ENCODE measurements around the gene CBFA2T3. TPM values are rescaled to one million over a fixed set of nuclear protein-coding genes. Genes with fewer than 3 reads are reported as not detected.

The CBFA2T3 gene
- total RNA-seq, 1 donor from 2014 or later, result 2.4 TPM

- TF ChIP-seq CTCF (IDR thresholded peaks at IDR 0.05; ENCODE audit: insufficient read depth, low read depth, low read length), result no peak
- TF ChIP-seq EZH2 (IDR thresholded peaks at IDR 0.05; ENCODE audit: insufficient read depth, low read length), result no peak
- peaks cover 12% of the 10 kb centered on the region for H3K36me3 Mint-ChIP-seq (ENCODE audit: low read depth, unreplicated experiment)
- peaks cover 18% of the 10 kb centered on the region for H3K79me2 ChIP-seq (ENCODE audit: insufficient read depth, low read length)
- H3K9me3 Mint-ChIP-seq (ENCODE audit: unreplicated experiment), result peaks cover 2% of the 10 kb centered on the region
- no peak for FAIRE-seq
- DNase-seq (ENCODE audit: low read depth), result no peak
- peaks cover 6% of the 10 kb centered on the region for H3K36me3 ChIP-seq (ENCODE audit: insufficient read depth, low read length)
- no peak overlapping the region for H3K4me3 ChIP-seq (ENCODE audit: insufficient read depth, low read depth, low read length)
- no peak overlapping the region for H3K4me3 Mint-ChIP-seq (ENCODE audit: unreplicated experiment)
- no peak overlapping the region for H3K9ac ChIP-seq (ENCODE audit: low read length)
- no peaks in the 10 kb centered on the region for H3K9me3 ChIP-seq (ENCODE audit: insufficient read depth, low read depth, low read length)
- H3K27me3 ChIP-seq (ENCODE audit: insufficient read depth, low read length), result no peaks in the 10 kb centered on the region
- no peak overlapping the region for H3K4me2 ChIP-seq (ENCODE audit: low read length)
- H3K27ac ChIP-seq (ENCODE audit: low read depth, low read length), result no peak overlapping the region
- peaks cover 13% of the 10 kb centered on the region for H4K20me1 ChIP-seq (ENCODE audit: insufficient read depth, low read length)
- H3K27ac Mint-ChIP-seq (ENCODE audit: unreplicated experiment), result no peak overlapping the region
- H2AFZ ChIP-seq (ENCODE audit: low read depth, low read length), result no peak overlapping the region
- peaks cover 4% of the 10 kb centered on the region for H3K4me1 ChIP-seq (ENCODE audit: insufficient read depth, low read length)
- no peaks in the 10 kb centered on the region for H3K27me3 Mint-ChIP-seq (ENCODE audit: low read depth, unreplicated experiment)
- H3K4me1 Mint-ChIP-seq (ENCODE audit: low read depth, unreplicated experiment), result peaks cover 2% of the 10 kb centered on the region
These were observed 115.6 kb downstream of the CBFA2T3 start for GRCh38 chr16:88861359-88861758.

GRCh38 chr16:88859381-88860091, 117.5 kb downstream of the CBFA2T3 start:
- no peak overlapping the region for H3K4me3 Mint-ChIP-seq (ENCODE audit: unreplicated experiment)
- no peak overlapping the region for H3K27ac Mint-ChIP-seq (ENCODE audit: unreplicated experiment)

More at GRCh38 chr16:88859381-88860091, 117.5 kb downstream of the CBFA2T3 start:
- Histone ChIP-seq H3K4me2 (ENCODE audit: low read length) (no peak overlapping the region), H3K27me3 (ENCODE audit: insufficient read depth, low read length) (no peaks in the 10 kb centered on the region), H3K27ac (ENCODE audit: low read depth, low read length) (no peak overlapping the region), H3K9me3 (ENCODE audit: insufficient read depth, low read depth, low read length) (no peaks in the 10 kb centered on the region), H3K36me3 (ENCODE audit: insufficient read depth, low read length) (peaks cover 6% of the 10 kb centered on the region), H2AFZ (ENCODE audit: low read depth, low read length) (no peak overlapping the region), H3K4me3 (ENCODE audit: insufficient read depth, low read depth, low read length) (no peak overlapping the region), H3K9ac (ENCODE audit: low read length) (no peak overlapping the region), H3K79me2 (ENCODE audit: insufficient read depth, low read length) (peaks cover 30% of the 10 kb centered on the region), H4K20me1 (ENCODE audit: insufficient read depth, low read length) (peaks cover 28% of the 10 kb centered on the region), H3K4me1 (ENCODE audit: insufficient read depth, low read length) (peaks cover 12% of the 10 kb centered on the region)
- Mint-ChIP-seq H3K27me3 (ENCODE audit: low read depth, unreplicated experiment) (no peaks in the 10 kb centered on the region), H3K4me1 (ENCODE audit: low read depth, unreplicated experiment) (peaks cover 6% of the 10 kb centered on the region), H3K36me3 (ENCODE audit: low read depth, unreplicated experiment) (peaks cover 12% of the 10 kb centered on the region), H3K9me3 (ENCODE audit: unreplicated experiment) (peaks cover 2% of the 10 kb centered on the region)
- TF ChIP-seq CTCF (IDR thresholded peaks at IDR 0.05; ENCODE audit: insufficient read depth, low read depth, low read length) (no peak), EZH2 (IDR thresholded peaks at IDR 0.05; ENCODE audit: insufficient read depth, low read length) (no peak)
- no peak for FAIRE-seq
- DNase-seq (ENCODE audit: low read depth), result no peak

Data from astrocyte (in vitro differentiated cells and primary cell).